Calu3 (cell line): Measurements from ENCODE around the gene KRT32. TPM values are rescaled to one million over a fixed set of nuclear protein-coding genes. Genes with fewer than 3 reads are reported as not detected.
"Not testable (repeated sequence)": the region's sequence is repeated elsewhere in the genome, so short reads cannot be mapped to it uniquely, and the experiment has no call there.

Experiments
- BruUV-seq: library from RNA; stranded (reverse); fragments of 400-500 nt; replicated peaks from 2 replicates; lab custom pipeline; 2021; lab: Mats Ljungman, UMichigan
- CTCF ChIA-PET: fragments of 300-600 bp; sonication (Branson Sonifier 250); formaldehyde crosslinking; loops from one replicate; lab custom pipeline; 2022; ENCODE audit warnings: antibody characterized with exemption; lab: Charles Lee
- DNase-seq: peaks from one replicate; pipeline ENCODE4 v3.0.0; 2022
- H3K27ac Mint-ChIP-seq: one replicate; pipeline ENCODE4 v1.8.0; 2022; ENCODE audit warnings: mixed read lengths; ENCODE audit not compliant: unreplicated experiment
- H3K27me3 Mint-ChIP-seq: one replicate; pipeline ENCODE4 v1.8.0; 2022; ENCODE audit warnings: mixed read lengths; ENCODE audit not compliant: unreplicated experiment
- H3K36me3 Mint-ChIP-seq: one replicate; pipeline ENCODE4 v1.8.0; 2022; ENCODE audit warnings: mild to moderate bottlenecking, moderate library complexity, mixed read lengths; ENCODE audit not compliant: insufficient read depth, unreplicated experiment
- H3K4me1 Mint-ChIP-seq: one replicate; pipeline ENCODE4 v1.8.0; 2022; ENCODE audit warnings: mild to moderate bottlenecking, low read depth, mixed read lengths; ENCODE audit not compliant: unreplicated experiment
- H3K4me3 Mint-ChIP-seq: one replicate; pipeline ENCODE4 v1.8.0; 2022; ENCODE audit warnings: mild to moderate bottlenecking, low read depth, moderate library complexity, mixed read lengths; ENCODE audit not compliant: unreplicated experiment
- H3K9me3 Mint-ChIP-seq: one replicate; pipeline ENCODE4 v1.8.0; 2022; ENCODE audit warnings: low read depth, mixed read lengths; ENCODE audit not compliant: unreplicated experiment
- intact Hi-C: fragments of 100-400 bp; cut with micrococcal nuclease; formaldehyde crosslinking; loops from one replicate; pipeline ENCODE4 v1.10.0; 2022; ENCODE audit not compliant: unreplicated experiment
- total RNA-seq: library from RNA; stranded (reverse); gene quantifications from 2 replicates; pipeline ENCODE4 v1.2.3, GENCODE V29; 2022
- TF ChIP-seq, protein P1 (sequence below): fragments of 200-600 bp; IDR thresholded peaks from one replicate; pipeline ENCODE4 v1.8.0; 2022; ENCODE audit warnings: antibody characterized with exemption; ENCODE audit not compliant: unreplicated experiment

The KRT32 gene
- total RNA-seq, 1 experiment from 2014 or later: not detected

GRCh38 chr17:41428591-41429291, 38.4 kb downstream of the KRT32 start:
- no peaks in the 10 kb centered on the region for H3K36me3 Mint-ChIP-seq
- H3K27ac Mint-ChIP-seq: no peak overlapping the region
- H3K27me3 Mint-ChIP-seq: no peaks in the 10 kb centered on the region
- H3K9me3 Mint-ChIP-seq: no peaks in the 10 kb centered on the region
- peaks cover 8% of the 10 kb centered on the region for H3K4me1 Mint-ChIP-seq
- no TSS peak for BruUV-seq
- DNase-seq: no peak
- CTCF ChIA-PET: interaction anchor here (0.9 kb wide), 1 partner anchor 25 kb away, joined by 3 read pairs; no protein-coding TSS in a partner anchor
- intact Hi-C loops: no loop called here
- H3K4me3 Mint-ChIP-seq: no peak overlapping the region
- TF ChIP-seq, protein P1, sequence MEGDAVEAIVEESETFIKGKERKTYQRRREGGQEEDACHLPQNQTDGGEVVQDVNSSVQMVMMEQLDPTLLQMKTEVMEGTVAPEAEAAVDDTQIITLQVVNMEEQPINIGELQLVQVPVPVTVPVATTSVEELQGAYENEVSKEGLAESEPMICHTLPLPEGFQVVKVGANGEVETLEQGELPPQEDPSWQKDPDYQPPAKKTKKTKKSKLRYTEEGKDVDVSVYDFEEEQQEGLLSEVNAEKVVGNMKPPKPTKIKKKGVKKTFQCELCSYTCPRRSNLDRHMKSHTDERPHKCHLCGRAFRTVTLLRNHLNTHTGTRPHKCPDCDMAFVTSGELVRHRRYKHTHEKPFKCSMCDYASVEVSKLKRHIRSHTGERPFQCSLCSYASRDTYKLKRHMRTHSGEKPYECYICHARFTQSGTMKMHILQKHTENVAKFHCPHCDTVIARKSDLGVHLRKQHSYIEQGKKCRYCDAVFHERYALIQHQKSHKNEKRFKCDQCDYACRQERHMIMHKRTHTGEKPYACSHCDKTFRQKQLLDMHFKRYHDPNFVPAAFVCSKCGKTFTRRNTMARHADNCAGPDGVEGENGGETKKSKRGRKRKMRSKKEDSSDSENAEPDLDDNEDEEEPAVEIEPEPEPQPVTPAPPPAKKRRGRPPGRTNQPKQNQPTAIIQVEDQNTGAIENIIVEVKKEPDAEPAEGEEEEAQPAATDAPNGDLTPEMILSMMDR: no peak

DNA sequence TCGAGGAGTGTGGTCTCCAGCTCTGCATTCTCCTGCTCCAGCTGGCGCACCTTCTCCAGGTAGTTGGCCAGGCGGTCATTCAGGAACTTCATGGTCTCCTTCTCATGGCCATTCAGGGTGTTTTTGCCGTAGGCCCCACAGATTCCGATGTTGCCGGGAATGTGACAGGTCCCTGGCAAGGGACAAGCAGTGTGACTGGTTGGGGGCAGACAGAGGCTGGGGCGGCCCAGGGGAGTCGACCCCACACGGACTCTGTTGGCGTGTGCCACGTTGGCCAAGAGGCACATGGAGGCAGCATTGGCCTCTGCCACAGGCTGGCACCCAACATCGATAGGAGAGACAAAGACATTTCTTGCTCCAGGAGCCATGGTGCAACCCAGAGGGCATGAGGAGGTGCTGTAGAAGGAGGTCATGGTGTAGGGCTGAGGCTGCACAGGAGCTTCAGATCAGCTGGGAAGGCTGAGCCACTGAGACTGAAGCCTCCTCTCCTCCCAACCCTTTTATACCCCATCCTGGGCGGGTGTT, 43.0 kb downstream of the KRT32 start, which contains the start of gene KRT37:
Gene KRT37 (minus strand): TSS at position 475 of the 525 bp plus-strand sequence. CDS start 62 bp downstream, at position 413.
- no peak within 1 kb of the TSS for H3K27ac Mint-ChIP-seq
- H3K4me1 Mint-ChIP-seq: peaks cover 27% of the 10 kb centered on the region
- no peaks in the 10 kb centered on the region for H3K36me3 Mint-ChIP-seq
- DNase-seq: no peak
- CTCF ChIA-PET: interaction anchor here (0.6 kb wide), 1 partner anchor 850 kb away, joined by 4 read pairs; no protein-coding TSS in a partner anchor
- H3K27me3 Mint-ChIP-seq: no peaks in the 10 kb centered on the region
- H3K9me3 Mint-ChIP-seq: no peaks in the 10 kb centered on the region
- BruUV-seq: no TSS peak
- TF ChIP-seq, protein P1: no peak
- no peak within 1 kb of the TSS for H3K4me3 Mint-ChIP-seq
- intact Hi-C loops: no loop called here

- H3K36me3 Mint-ChIP-seq, H3K9me3 Mint-ChIP-seq, H3K27ac Mint-ChIP-seq, H3K27me3 Mint-ChIP-seq, DNase-seq, BruUV-seq, intact Hi-C loops, H3K4me3 Mint-ChIP-seq: not testable (repeated sequence)
- peaks cover 31% of the 10 kb centered on the region for H3K4me1 Mint-ChIP-seq
- CTCF ChIA-PET: interaction anchor here (0.6 kb wide), 1 partner anchor 72 kb away, joined by 6 read pairs; the partner anchor contains the start of gene KRT33A
These were observed 44.6 kb downstream of the KRT32 start for GRCh38 chr17:41422586-41422985.

DNA sequence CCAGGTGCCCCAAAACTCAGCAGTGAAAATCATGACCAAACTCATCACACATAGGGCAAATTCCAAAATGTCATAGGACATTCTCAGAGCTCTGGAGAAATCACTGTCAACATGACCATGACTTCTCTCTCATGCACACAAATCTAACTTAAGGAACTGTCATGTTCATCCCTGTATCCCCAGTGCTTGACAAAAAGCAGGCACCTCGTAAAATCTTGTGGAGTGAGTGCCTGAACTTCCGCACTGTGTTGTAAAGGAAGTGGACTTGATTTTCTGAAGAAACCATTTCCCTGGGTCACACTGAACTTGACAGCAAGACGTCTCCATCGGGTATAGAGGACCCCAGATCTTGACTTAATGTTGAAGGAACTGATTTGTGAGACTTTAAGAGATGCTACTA, 45.6 kb downstream of the KRT32 start:
- H3K27ac Mint-ChIP-seq: no peak overlapping the region
- CTCF ChIA-PET: no interaction called here
- DNase-seq: no peak

More for the DNA sequence above, 45.6 kb downstream of the KRT32 start:
- no peak overlapping the region for H3K4me3 Mint-ChIP-seq
- H3K9me3 Mint-ChIP-seq: no peaks in the 10 kb centered on the region
- intact Hi-C loops: no loop called here
- no peaks in the 10 kb centered on the region for H3K27me3 Mint-ChIP-seq
- TF ChIP-seq, protein P1: no peak
- peaks cover 10% of the 10 kb centered on the region for H3K36me3 Mint-ChIP-seq
- BruUV-seq: no TSS peak
- H3K4me1 Mint-ChIP-seq: peaks cover 41% of the 10 kb centered on the region
